AG04449 (cell line): Measurements from ENCODE around the gene PPP1R9B.

Experiments
- CTCF ChIA-PET: fragments of 350-600 bp; formaldehyde crosslinking; extraction: SDS; loops from one replicate; lab custom pipeline; 2021; ENCODE audit warnings: antibody characterized with exemption; lab: Yijun Ruan, JAX
- POLR2A ChIA-PET: fragments of 400-600, 350-600 bp; formaldehyde crosslinking; extraction: SDS; loops from one replicate; lab custom pipeline; 2020; ENCODE audit warnings: antibody characterized with exemption, inconsistent platforms; lab: Yijun Ruan, JAX
- DNase-seq: peaks from one replicate; pipeline ENCODE4 v3.0.0-alpha.2; 2010; ENCODE audit warnings: low read depth, low spot score
- H3K4me3 ChIP-seq: 2 replicates; pipeline ENCODE4 v1.5.1; 2011; ENCODE audit warnings: low read depth, mild to moderate bottlenecking, control low read depth, low read length
- TF ChIP-seq, protein P1 (sequence below): IDR thresholded peaks from one replicate; pipeline ENCODE4 v1.5.1; 2011; ENCODE audit warnings: mild to moderate bottlenecking, moderate library complexity, low read length, control low read depth, inconsistent platforms; ENCODE audit not compliant: insufficient read depth; ENCODE audit errors: missing control alignments

Gene PPP1R9B

DNA sequence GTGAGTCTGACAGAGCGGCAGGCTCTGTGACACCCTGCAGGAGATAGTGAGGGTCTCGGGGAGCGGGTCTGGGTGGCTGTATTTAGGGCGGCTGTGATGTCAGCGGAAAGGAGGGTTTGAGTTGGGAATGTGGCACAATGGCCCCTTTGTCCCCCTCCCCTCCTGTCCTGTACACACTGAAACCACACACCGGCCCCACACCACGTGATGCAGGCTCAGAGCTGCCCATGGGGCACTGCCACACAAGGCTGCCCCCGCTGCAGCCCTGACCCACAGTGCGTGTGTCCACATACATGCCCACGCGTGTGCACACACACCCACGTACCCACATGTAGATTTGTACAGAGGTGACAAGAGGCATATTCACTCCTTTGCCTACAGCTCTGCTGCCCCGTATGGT is 30.7 kb upstream of the PPP1R9B start:
- no peak overlapping the region for H3K4me3 ChIP-seq
- POLR2A ChIA-PET: interaction anchor here (0.7 to 44.9 kb wide), 9 partner anchors 12 to 117 kb away, joined by 3 to 2316 read pairs (median 9); partner anchors contain the start of genes COL1A1 and TMEM92
- TF ChIP-seq, protein P1, sequence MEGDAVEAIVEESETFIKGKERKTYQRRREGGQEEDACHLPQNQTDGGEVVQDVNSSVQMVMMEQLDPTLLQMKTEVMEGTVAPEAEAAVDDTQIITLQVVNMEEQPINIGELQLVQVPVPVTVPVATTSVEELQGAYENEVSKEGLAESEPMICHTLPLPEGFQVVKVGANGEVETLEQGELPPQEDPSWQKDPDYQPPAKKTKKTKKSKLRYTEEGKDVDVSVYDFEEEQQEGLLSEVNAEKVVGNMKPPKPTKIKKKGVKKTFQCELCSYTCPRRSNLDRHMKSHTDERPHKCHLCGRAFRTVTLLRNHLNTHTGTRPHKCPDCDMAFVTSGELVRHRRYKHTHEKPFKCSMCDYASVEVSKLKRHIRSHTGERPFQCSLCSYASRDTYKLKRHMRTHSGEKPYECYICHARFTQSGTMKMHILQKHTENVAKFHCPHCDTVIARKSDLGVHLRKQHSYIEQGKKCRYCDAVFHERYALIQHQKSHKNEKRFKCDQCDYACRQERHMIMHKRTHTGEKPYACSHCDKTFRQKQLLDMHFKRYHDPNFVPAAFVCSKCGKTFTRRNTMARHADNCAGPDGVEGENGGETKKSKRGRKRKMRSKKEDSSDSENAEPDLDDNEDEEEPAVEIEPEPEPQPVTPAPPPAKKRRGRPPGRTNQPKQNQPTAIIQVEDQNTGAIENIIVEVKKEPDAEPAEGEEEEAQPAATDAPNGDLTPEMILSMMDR: no peak
- no peak for DNase-seq
- CTCF ChIA-PET: interaction anchor here (0.6 to 2.8 kb wide), 7 partner anchors 11 to 116 kb away, joined by 3 to 18 read pairs (median 3); partner anchors contain the start of genes COL1A1 and TMEM92

DNA sequence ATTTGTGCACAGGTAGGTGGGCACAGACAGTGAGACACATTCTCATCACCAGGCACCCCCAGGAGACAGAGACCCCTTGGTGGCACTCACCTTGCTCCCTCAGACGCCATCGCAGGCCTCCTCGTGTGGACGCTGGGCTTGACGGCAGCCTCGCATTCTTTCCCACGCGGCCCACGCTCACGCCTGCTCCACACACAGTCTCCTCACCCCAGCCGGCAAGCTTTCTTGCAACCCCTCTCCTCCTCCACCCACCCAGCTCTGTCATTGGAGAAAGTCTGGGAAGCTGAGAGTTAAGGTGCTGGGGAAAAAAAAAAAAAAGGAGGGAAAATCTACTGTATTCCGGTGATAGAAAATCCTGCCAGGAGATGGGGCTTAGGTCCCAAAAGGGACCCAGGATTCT is 30.1 kb upstream of the PPP1R9B start:
- ChIA-PET CTCF (interaction anchor here (0.6 to 2.8 kb wide), 2 partner anchors 11 to 93 kb away, joined by 3 to 18 read pairs; partner anchors contain the start of gene TMEM92), POLR2A (interaction anchor here (0.7 to 44.9 kb wide), 8 partner anchors 14 to 117 kb away, joined by 3 to 2316 read pairs (median 14); partner anchors contain the start of genes COL1A1 and TMEM92)
- no peak for DNase-seq
- H3K4me3 ChIP-seq: no peak overlapping the region
- TF ChIP-seq, protein P1: no peak

DNA sequence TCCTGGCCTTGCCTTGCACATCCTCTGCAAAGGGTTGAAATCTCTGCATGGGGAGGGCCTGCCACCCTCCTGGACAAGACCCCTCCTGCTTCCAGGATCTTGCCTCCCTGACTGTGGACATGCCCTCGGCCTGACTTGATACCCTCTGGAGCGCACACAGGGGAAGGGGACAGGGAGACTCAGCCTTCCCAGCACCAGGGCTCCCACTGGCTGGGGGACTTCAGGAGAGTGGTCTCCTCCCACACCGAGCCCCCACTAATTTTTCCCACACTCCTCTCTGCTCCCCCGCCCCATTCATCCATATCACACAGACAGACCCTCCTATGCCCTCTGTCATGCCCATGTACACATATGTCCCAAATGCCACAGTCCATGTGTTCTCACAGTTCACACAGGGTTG is 29.6 kb upstream of the PPP1R9B start:
- TF ChIP-seq, protein P1: no peak
- POLR2A ChIA-PET: interaction anchor here (3.1 to 44.9 kb wide), 4 partner anchors 14 to 110 kb away, joined by 20 to 2316 read pairs (median 781); partner anchors contain the start of genes COL1A1 and TMEM92
- no peak overlapping the region for H3K4me3 ChIP-seq
- no peak for DNase-seq
- CTCF ChIA-PET: no interaction called here

DNA sequence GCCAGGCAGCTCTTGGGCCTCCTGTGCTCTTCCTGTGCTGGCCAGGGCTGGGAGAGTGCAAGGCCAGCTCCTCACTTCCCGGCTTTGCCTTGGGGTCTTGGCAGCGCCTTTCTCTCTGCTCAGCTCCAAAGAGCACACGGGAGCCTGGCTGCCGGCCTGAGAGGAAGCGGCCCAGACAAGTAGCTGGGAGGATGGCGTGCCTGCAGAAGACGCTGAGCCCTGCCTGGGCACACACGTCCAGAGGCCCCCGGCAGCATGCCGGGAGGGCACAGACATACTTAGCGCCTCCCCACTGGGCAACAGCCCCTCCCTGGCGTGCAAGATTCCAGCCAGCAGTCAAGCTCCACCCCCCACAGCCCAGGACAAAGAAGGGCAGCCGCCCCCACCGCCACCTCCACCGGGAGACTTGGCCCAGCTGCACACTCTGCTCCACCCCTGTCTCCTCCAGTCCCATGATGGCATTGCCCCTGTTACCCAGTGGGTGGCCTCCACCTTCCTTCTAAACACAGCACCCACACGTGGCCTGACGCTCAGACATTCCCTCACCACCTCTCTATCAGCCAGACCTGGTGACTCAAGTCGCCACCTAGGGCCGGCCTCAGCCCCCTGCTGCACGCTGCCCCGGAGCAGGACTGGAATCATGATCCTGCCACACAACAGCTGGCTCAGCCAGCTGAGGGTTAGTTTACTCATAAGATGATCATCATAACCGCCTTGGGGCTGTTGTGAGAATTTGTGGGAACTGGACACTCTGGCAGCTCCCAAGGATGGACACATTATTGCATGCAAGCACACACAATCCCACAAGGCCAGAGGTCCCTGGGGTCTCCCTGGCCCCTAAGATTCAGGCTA is 27.7 kb upstream of the PPP1R9B start:
- H3K4me3 ChIP-seq: no peak overlapping the region
- DNase-seq: no peak
- ChIA-PET POLR2A (interaction anchor here (1.1 to 44.9 kb wide), 8 partner anchors 9 to 114 kb away, joined by 3 to 2316 read pairs (median 38); partner anchors contain the start of genes COL1A1 and TMEM92), CTCF (interaction anchor here (0.7 to 15.2 kb wide), 13 partner anchors 9 to 114 kb away, joined by 3 to 410 read pairs (median 5); partner anchors contain the start of genes COL1A1 and TMEM92)
- TF ChIP-seq, protein P1: peak; percentile 71

DNA sequence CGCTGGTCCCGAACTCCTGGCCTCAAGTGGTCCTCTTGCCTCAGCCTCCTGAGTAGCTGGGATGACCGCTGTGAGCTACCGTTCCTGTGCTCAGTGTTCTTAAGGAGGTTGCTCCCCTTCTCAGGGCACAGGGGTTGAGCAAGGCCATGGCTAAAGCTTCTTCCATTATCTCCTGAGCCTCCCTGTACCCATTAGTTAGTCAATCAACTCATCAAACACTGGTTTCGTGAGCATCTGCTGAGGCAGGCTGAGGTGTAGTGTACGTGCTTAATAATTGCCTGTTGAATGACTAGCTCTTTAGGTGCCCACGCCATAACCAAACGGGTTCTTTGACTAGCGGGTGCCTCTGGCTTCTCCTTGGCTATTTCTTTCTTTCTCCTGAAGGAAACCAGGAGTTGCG is 27.0 kb upstream of the PPP1R9B start:
- POLR2A ChIA-PET: interaction anchor here (1.2 to 44.9 kb wide), 7 partner anchors 8 to 111 kb away, joined by 3 to 2316 read pairs (median 43); partner anchors contain the start of genes COL1A1 and TMEM92
- CTCF ChIA-PET: interaction anchor here (0.7 to 15.2 kb wide), 10 partner anchors 8 to 115 kb away, joined by 3 to 410 read pairs (median 6); partner anchors contain the start of genes COL1A1 and TMEM92
- H3K4me3 ChIP-seq: no peak overlapping the region

More for the DNA sequence above, 27.0 kb upstream of the PPP1R9B start:
- TF ChIP-seq, protein P1: no peak
- no peak for DNase-seq
